ENCODE data around the gene ADCY2.
A peak's percentile ranks its signal among the peaks of the same experiment; 100 is the strongest.

The ADCY2 gene

DNA sequence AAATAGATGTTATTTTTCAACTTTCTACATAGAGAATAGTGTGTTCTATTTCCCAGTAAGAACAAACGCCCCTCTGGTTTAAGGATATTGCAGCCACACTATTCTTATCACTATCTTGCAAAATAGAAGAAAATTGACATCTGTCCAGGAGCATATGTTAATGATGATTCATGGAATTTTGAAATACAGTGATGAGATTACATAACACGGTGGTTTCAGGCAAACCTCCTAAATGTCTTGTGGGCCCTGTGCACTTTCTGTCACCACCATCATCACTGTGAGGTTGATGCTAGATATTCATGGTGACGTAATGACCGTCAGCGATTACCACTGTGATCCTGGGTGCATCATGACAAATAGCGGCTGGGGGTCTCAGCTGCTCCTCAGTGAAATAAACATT is 406.9 kb downstream of the ADCY2 start:
- no peak for DNase-seq

GRCh38 chr5:7803937-7804336 is 408.0 kb downstream of the ADCY2 start:
- no peak for DNase-seq

GRCh38 chr5:7805379-7805778 is 409.4 kb downstream of the ADCY2 start:
- DNase-seq = no peak

DNA sequence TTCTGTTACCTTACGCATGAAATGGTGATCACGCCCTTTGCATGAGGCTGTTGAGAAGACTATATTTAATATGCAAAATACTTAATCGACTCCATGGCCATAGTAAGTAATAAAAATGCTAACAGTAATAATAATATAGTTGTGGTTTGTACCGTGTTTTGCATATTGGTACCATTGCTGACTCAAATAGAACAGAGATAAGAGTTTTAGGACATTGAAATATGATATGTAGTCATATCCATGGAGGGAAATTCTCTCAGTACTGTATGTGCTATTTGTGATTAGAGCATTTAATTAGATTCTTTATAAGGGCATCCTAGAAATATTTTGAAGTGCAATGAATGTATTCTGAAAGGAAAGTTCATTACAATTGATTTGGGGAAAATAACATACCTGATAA is 413.1 kb downstream of the ADCY2 start:
- no peak for DNase-seq

DNA sequence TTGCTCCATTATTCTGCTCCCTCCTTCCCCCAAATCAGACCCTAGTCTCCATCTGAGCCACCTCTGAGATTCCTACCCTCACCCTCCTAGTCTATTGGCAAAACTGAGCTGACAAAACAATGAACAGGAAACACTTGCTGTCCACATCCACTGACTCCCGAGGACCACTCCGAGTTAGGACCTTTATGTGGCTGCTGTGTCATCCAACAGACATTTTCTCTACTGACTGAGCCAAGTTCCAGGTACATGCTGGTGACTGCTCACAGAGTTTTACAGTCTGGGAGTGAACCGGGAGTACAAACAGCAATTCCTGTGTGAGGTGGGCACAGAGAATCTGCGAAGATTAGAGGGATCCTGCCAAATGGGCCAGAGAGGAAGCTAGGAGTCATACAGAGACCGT is 415.8 kb downstream of the ADCY2 start:
- DNase-seq = no peak

GRCh38 chr5:7813007-7813406 is 417.1 kb downstream of the ADCY2 start:
- DNase-seq = no peak

DNA sequence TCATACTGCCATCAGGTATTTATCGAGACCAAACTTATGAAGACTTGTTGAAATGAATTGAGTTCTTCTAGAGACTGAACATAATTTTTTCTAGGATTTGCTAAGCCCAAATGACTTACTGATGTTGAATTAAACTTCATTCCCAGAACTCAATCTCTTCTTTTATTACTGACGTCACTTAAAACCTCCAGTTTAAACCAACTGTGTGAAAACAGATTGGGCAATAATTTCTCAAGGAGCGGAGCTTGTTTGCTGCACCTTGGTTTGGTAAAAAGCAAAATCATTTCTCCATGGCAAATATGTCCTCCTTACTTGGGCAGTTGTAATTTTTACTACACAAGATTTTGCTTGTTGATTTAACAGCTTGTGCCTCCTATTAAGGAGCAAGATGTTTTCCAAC is 417.6 kb downstream of the ADCY2 start:
- no peak for DNase-seq

DNA sequence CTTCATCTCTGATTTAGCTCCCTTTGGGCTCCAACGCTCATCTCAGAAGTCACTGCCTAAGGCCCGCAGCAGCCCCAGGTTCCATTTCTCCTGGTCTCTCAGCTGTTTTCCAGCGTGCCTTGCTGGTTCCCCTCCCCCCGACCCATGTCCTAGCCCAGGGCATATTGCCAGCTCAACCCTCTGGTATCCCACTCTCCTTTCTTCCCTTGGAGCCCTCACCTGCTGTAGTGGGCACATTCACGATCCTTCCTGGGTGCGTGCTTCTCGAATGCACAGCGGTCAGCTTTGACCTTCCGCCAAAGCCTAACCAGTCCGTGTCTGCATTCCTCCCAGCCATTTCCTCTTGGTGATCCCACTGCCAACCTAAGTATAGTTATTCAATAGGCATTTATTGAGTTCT is 418.9 kb downstream of the ADCY2 start:
- DNase-seq = no peak

GRCh38 chr5:7815892-7816534 is 420.1 kb downstream of the ADCY2 start:
- DNase-seq = peak; percentile 72

- DNase-seq = no peak
Observed at GRCh38 chr5:7816535-7816901, 420.6 kb downstream of the ADCY2 start.

GRCh38 chr5:7822449-7822848 is 426.5 kb downstream of the ADCY2 start:
- no peak for DNase-seq

DNA sequence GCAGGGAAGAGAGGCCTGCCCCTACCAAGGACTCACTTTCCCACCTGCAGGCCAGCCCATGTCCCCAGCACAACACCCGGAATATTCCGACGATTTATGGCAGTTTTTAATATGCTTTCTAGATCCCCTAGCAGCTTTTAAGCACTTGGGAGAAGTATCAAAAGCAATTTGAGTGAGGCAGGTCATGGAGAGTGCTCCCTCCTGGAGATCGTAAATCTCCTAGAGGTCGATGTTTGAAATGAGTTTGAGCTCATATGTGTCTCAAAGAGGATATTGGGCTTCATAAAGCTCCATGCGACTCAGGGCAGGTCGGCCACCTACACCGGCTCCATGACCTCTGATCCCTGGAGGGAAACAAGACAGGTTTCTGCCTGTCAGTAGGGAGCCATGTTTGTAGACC is 427.7 kb downstream of the ADCY2 start:
- DNase-seq = no peak

GRCh38 chr5:7824995-7825394 is 429.1 kb downstream of the ADCY2 start:
- DNase-seq = no peak

GRCh38 chr5:7825630-7826029 is 429.7 kb downstream of the ADCY2 start:
- no peak for DNase-seq

DNA sequence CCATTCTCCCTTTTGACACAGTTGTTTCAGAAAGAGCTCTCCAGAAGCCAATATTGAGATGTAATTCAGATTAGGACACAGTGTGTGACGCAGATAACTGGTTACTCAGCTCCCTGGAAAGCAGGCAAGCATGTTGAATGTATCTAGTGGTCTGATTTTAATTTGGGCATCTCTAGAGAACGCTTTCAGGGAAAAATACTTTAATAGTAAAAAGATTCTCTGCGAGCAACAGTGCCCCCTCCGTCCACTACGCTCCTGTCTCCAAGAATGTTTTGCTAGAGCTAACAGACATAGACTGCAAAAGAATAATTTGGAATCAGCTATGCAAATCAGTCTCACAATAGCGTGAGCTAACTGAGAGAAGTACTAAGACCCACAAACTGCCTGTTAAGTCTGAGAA is 431.7 kb downstream of the ADCY2 start:
- no peak for DNase-seq

DNA sequence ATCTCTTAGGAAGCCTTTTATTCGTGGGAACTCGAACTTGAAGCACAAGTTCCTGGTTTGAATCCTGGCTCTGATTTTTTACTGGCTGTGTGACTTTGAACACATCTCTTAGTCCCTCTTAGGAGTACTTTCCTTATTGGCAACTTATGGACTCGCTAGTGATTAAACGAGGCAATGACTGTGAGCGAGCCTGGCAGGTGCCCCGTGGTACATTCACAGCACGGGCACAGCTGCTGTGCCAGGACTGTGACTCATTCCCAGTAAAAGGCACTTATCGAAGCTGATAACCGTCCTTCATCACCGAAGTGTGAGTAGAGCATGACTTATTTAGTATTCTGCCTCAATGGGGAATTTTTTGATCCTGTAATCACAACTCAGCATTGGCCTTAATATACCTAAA is 432.3 kb downstream of the ADCY2 start:
- no peak for DNase-seq

GRCh38 chr5:7834982-7835381 is 439.0 kb downstream of the ADCY2 start:
- DNase-seq = no peak

DNA sequence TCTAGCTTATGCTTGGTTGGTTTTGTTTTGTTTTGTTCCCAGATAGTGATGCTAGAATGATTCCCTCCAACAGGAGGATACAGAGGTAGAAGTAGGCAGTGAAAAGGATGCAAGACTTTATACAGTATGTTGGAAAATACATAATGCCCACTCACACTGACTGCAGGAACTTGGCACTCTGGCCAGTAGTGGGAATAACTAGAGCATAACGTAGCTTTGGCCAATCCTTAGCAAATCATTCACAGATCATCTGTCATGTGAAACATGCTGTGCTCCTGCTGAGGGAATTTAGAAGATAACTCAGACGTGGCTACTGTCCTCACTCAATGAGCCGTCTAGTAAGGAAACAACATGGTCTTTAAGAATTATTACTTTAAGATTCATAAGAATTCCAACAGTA is 441.5 kb downstream of the ADCY2 start:
- DNase-seq = peak; percentile 95

DNA sequence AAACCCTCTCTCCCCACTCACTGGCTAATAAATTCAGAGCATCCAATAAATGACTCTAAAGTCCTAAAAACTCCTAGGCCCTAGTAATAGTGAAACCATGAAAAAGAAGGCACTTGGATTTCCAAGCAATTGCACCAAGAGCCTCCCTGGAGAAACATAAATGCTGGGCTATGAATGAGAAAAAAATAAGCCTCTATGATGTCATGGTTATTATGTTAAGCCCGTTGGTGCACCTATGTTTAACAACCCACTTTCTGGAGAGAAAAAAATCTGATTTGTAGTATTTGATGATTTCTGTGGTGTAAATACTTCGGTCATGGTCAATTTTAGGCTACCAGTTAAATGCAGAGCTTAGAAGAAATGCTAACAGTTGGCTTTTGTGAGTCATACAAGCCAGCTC is 446.6 kb downstream of the ADCY2 start:
- DNase-seq = no peak

DNA sequence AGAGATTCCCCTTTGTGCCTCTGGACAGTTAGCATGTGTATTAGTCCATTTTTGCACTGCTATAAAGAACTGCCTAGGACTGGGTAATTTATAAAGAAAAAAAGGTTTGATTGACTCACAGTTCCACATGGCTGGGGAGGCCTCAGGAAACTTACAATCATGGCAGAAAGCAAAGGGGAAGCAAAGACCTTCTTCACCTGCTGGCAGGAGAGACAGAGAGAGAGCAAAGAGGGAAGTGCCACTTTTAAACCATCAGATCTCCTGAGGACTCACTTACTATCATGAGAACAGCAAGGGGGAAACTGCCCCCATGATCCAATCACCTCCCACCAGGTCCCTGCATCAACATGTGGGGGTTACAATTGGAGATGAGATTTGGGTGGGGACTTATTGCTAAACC is 449.0 kb downstream of the ADCY2 start:
- no peak for DNase-seq

DNA sequence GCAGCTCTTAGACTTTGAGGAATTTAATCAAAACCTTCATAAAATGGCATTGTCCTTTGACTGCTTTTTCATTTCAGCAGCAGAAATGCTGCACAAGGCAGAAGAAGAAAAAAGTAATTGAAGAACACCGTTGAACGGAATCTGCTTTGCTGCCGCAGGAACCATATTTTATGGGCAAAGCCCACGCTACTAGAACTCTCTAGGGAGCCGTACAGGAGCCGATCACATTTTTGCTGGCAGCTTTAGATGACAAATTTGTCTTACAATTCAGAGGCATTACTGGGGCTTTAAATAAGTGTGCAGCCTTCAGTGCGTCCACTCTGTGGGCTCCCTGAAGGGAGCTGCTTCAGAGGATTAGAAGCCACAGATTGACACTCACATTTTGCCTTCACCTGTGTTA is 449.6 kb downstream of the ADCY2 start:
- no peak for DNase-seq

GRCh38 chr5:7846327-7846726 is 450.4 kb downstream of the ADCY2 start:
- no peak for DNase-seq

DNA sequence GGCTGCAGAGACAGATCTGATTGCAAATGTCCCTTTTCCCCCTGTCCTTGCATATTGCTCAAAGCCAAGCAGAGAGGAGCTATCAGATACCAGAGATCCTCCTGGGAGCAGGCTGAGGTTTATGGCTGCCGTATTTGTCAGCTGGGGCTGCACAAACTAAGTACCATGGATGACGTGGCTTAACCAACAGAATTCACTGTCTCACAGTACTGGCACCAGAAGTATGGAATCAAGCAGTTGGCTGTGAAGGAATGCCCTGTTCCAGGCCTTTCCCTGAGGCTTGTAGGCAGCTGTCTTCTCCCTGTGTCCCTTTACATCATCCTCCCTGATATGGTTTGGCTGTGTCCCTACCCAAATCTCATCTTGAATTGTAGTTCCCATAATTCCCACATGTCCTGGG is 452.4 kb downstream of the ADCY2 start:
- DNase-seq = no peak

GRCh38 chr5:7849681-7850394 is 453.9 kb downstream of the ADCY2 start:
- no peak for DNase-seq
